Fibroblast of mammary gland (primary cell): Measurements from ENCODE around the gene ATP1A3.

ENCODE experiments used
- DNase-seq: peaks from one replicate; pipeline ENCODE4 v3.0.0-alpha.2; 2010; ENCODE audit warnings: low read depth
- H3K4me3 ChIP-seq: 2 replicates; pipeline ENCODE4 v1.5.1; 2011; ENCODE audit warnings: low read depth, mild to moderate bottlenecking, low read length, moderate library complexity; ENCODE audit not compliant: control insufficient read depth
- TF ChIP-seq, protein P1 (sequence below): conservative IDR thresholded peaks from 2 replicates; pipeline ENCODE4 v1.5.1; 2011; ENCODE audit warnings: low read depth, low read length, inconsistent platforms; ENCODE audit not compliant: control insufficient read depth, insufficient read depth

The ATP1A3 gene

DNA sequence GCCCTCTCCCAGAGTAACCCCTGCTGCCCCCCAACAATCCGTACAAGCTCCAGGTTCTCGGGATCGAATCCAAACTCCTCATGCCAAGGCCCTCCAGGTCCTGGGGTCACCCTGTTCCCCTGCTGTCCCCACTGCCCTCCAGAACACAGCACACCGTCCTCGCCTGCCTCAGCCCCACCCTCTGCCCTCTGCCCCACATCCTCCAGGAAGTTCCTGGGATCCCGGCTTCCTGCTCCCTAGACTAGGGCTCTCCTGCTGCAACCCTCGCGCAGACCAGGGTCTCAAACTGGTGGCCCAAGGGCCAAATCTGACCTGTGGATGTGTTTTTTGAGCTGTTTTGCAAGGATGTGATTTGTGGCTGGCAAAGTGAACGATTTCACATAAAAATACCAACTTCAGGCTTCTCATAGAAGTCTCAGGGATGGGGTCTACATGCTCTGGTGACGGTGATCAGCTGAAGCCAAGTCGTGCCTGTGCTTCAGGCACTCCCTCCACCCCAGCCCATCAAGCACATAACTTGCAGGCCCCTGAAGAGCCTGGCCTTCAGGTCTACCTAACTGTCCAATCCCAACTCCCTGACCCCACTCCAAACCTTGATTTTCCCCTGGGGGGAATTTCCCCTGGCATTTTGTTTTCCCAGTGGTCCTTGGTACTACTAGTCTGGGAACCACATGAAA is 36.7 kb downstream of the ATP1A3 start:
- H3K4me3 ChIP-seq: no peak overlapping the region
- TF ChIP-seq, protein P1, sequence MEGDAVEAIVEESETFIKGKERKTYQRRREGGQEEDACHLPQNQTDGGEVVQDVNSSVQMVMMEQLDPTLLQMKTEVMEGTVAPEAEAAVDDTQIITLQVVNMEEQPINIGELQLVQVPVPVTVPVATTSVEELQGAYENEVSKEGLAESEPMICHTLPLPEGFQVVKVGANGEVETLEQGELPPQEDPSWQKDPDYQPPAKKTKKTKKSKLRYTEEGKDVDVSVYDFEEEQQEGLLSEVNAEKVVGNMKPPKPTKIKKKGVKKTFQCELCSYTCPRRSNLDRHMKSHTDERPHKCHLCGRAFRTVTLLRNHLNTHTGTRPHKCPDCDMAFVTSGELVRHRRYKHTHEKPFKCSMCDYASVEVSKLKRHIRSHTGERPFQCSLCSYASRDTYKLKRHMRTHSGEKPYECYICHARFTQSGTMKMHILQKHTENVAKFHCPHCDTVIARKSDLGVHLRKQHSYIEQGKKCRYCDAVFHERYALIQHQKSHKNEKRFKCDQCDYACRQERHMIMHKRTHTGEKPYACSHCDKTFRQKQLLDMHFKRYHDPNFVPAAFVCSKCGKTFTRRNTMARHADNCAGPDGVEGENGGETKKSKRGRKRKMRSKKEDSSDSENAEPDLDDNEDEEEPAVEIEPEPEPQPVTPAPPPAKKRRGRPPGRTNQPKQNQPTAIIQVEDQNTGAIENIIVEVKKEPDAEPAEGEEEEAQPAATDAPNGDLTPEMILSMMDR: no peak
- no peak for DNase-seq

DNA sequence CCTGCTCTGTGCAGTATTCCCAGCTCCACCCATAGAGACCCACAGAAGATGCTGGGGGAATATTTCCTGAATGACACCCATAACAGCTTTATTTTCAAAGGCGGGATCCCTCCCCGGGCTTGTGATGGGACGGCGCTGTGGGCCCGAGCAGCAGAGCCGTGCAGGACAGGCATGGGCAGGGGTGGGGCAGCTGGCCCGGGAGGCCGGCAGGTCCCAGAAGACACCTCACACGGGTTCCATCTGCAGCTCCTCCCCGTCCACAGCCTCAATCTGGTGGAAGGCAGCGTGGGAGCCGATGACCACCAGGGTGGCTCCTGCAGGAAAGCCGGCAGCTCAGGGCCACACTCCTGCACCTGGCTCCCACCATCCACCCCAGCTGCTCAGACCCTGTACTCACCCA is 37.4 kb downstream of the ATP1A3 start:
- DNase-seq: no peak
- TF ChIP-seq, protein P1: no peak
- no peak overlapping the region for H3K4me3 ChIP-seq

DNA sequence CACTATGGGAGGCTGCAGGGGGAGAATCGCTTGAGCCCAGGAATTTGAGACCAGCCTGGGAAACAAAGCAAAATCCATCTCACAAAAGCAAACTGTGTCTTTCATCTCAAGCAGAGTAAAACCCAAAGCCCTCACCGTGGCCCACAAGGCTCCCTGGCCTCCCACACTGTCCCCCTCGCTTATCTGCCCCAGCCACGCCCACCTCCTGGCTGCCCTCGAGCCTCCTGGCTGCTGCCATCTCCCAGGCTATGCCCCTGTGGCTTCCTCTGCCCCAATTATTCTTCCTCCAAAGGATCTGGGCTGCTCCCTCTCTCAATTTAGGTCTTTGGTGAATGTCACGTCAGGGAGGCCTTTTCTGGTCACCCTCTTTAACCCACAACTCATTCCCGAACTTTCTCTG is 38.5 kb downstream of the ATP1A3 start:
- DNase-seq: no peak
- no peak overlapping the region for H3K4me3 ChIP-seq
- TF ChIP-seq, protein P1: no peak

DNA sequence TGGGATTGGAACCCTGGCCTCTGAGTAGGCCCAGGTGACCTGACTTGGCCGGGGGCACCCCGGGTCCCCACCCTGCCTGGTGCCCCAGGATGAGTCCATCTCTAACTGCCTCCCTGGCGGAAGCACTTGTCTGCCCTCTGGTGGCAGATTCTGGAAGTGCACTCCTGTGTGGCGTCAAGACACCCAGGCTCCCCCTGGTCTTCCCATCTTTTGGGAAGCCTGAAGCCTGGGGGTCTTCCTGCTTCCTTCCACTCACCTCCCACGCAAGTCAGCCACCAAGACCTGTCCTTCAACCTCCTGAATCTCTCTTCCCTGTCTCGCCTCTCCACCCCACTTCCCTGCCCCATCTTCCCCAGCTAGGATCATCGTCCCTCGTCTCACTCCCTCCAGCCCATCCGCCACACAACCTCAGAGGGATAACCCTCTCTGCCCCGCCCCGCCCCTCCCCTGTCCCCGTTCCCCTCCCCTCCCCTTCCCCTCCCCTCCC is 42.3 kb downstream of the ATP1A3 start:
- TF ChIP-seq, protein P1: peak; percentile 97
- DNase-seq: peak; percentile 70
- H3K4me3 ChIP-seq: no peak overlapping the region

DNA sequence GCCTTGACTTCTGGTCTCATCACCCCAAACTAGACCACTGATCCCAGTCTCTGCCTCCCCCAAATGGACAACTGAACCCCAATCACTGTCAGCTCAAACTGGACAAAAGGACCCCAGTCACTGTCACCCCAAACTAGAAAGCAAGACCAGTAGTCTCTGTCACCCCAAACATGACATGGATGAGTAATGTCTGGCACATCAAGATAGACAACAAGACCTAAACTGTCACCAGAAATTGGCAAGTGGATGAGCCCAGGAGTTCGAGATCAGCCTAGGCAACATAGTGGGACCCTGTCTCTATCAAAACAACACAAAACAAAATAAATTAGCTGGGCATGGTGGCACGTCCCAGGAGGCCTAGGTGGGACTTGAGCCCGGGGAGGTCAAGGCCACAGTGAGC is 46.9 kb downstream of the ATP1A3 start:
- TF ChIP-seq, protein P1: no peak

DNA sequence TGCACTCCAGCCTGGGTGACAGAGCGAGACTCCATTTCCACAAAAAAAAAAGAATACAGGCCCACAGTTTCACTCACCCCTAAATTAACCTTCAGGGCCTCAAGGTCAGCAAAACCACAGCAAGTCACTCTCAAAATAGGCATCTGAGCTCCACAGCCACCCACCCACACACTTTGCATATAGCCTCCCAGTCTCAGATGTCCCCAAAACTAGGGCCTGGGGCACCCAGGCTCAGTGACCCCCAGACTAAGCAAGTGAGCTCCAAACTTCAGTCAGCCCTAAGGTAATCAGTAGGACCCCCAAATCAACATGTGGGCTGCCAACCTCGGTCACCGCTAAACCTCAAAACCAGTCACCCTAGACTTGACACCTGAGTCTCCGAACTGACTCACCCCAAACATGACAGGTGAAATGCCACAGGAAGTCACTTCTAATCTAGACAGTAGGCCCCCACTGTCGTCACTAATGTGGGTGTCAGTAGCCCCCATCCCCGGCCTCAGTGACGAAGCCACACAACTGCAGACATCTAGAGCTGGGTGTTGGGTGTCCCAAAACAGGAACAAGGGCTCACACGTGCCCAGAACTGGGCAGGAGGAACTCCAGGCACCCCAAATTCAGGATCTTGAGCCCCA is 48.8 kb downstream of the ATP1A3 start:
- TF ChIP-seq, protein P1: no peak
- DNase-seq: no peak
- no peak overlapping the region for H3K4me3 ChIP-seq

More for the DNA sequence above, 46.9 kb downstream of the ATP1A3 start:
- no peak overlapping the region for H3K4me3 ChIP-seq
- DNase-seq: no peak
